NCI-H146 (cell line): ENCODE data around the gene ZNF300.
A peak's percentile ranks its signal among the peaks of the same experiment; 100 is the strongest.
"Not testable (repeated sequence)": the region's sequence is repeated elsewhere in the genome, so short reads cannot be mapped to it uniquely, and the experiment has no call there.

Experiments
- DNase-seq: peaks from one replicate; lab custom pipeline; 2025; lab: John Stamatoyannopoulos, UW

Gene ZNF300

DNA sequence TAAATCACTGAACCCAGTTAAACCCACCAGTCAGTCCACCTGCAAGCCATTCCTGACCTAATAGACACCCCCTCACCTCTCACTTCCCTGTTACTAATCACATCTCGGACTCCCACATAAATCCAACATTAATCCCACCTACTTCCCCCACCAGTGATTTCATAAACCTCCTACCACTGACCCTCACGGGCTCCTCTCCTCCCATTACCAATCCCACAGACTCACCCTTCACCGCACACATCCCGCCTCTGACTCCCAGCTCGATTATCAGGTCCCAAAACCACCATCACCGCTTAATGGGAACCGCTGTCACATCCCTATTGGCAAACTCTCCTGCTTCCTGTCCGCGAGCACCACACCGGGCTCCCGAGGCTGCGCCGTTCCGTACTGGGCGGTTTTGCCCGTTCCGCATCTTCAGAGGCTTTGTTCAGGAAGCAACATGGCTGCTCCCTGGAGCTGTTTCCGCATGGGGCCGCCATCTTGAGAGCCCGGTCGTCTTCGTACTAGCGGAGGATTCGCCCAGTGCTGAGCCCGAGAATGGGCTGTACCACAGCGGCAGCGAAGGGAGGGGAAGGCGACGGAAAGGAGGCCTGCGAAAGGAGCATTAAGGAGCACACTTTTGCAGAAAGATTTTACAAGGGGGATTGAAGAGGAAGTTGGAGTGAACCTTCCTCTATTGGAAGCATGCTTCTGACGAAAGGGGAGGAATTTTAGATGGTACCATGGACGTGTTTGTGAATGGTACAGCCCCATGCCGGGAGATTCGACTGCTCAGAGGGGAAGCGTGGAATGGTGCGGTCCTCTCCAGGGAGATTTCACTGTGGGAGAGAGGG, at the start of gene ZNF300:
Gene ZNF300 (minus strand): TSS at position 502 of the 833 bp plus-strand sequence. CDS start 1,825 bp downstream, outside the sequence.
- DNase-seq = peak; percentile 93

DNA sequence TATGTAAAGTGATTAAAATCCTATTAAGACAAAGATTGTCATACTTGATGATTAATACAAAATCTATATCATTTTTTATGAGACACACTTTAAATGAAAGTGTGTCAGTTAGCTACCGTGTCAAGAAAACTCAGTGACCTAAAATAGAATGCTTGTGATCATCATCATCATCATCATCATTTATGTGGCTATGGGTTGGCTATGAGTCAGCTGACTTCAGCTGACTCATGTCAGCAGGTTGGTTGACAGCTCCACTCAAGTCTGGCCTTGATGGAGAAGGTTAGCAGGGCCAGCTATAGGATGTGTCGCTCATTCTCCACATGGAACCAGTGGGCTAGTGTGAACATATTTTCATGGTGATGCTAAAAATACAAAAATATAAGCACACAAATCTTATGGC, 43.8 kb upstream of the ZNF300 start:
- DNase-seq = no peak

DNA sequence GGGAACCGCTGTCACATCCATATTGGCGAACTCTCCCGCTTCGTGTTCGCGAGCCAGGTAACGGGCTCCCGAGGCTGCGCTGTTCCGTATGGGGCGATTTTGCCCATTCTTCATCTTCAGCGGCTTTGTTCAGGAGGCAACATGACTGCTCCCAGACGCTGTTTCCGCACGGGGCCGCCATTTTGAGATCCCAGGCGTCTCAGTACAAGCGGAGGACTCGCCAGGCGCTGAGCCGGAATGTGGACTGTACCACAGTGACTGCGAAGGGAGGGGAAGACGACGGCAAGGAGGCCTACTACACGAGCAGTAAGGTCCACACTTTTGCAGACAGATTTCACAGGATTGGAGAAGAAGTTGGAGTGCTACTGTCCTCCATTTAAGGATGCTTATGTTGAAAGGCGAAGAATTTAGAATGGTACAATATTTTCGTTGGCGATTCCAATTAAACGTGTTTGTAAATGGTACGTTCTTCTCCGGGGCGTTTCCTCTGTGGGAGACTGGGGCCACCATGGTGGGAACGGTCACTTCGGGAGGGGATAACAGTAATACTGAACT, 41.6 kb upstream of the ZNF300 start:
- DNase-seq = peak; percentile 0

DNA sequence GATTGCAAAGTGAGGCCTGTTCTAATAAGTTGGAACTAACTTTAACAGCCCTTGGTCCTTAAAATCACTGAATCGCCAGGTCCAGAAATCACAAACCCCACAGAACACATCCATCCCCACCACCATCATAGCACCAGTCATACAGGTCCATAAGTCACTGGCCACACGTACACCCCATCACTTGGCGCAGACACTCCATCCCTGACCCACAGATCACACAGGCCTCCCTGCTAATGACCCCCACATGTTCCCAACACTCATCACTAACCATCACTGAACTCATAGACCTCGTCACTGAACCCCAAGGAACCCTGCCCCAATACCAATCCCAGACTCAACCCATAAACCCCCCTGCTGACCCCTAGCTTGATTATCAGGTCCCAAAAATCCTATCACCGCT, 41.2 kb upstream of the ZNF300 start:
- DNase-seq = no peak

DNA sequence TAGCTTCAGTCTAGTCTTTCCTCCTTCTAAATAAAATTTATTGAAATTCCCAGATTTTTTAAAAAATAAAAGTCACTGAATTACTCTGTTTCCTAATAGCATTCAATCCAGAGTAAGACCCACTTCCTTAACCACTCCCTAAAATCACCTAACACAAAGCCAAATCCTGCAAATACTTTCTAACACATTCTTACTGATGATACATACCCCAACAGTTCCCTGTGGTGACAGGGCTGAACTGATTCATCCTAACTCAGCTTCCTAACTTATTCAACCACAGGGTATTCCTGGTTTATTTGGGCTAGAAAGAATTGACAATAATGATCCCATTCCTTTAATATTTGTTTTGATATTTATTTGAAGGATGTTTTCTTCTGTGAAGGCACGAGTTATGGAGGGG, 40.7 kb upstream of the ZNF300 start:
- no peak for DNase-seq

DNA sequence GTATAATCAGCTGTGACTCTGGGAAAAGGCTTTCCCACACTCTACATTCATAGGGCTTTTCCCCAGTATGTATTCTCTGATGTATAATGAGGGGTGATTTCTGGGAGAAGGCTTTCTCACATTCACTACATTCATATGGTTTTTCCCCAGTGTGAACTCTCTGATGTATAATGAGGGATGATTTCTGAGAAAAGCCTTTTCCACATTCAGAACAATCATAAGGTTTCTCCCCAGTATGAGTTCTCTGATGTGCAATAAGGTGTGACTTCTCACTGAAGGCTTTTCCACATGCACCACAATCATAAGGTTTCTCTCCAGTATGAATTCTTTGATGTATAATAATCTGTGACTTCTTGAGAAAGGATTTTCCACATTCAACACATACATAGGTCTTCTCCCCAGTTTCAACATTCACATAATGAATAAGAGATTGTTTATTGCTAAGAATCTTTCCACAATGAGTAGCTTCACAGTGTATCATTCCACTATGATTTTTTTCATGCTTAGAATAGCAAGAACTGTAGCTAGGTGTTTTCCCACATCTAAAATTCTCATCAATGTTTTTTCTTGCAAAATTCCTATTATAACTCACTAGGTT, 26.7 kb upstream of the ZNF300 start:
- DNase-seq = no peak

DNA sequence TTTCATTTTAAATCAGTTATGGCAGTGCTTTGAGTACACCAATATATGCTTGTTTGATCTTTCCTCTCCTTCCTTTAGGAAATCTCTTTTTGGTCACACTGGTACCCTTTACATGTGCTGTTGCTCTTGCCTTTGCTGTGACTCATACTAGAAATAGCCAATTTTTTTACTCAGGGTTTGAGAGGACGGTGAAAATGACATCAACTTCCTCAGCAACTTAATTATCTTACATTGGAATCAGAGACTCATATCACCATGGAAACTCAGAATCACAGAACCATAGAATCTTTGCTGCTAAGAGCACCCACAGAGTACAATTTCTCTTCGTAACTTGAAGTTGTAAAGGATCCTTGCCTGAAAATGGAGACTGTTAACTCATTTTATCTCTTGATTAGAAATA, 13.8 kb upstream of the ZNF300 start:
- no peak for DNase-seq

DNA sequence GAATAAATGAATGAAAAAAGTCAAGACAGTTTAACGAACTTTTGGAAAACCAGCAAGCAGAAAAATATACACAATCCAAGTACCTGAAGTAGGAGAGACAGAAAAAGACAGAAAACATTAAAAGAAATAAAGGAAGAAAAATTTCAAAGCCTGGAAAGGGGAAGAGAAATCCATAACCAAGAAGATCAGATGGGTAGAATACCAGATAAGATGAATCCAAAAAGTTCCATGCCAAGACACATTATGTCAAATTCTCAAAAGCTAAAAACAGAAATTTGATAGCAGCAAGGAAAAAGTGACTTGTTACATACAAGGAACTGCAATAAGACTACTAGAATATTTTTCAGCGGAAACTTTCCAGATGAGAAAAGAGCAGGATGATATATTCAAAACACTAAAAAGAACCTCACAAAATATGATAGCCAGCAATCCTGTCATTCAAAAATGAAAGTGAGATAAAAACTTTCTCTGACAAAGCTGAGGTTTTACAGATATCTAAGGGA, 7.6 kb upstream of the ZNF300 start:
- DNase-seq = no peak

DNA sequence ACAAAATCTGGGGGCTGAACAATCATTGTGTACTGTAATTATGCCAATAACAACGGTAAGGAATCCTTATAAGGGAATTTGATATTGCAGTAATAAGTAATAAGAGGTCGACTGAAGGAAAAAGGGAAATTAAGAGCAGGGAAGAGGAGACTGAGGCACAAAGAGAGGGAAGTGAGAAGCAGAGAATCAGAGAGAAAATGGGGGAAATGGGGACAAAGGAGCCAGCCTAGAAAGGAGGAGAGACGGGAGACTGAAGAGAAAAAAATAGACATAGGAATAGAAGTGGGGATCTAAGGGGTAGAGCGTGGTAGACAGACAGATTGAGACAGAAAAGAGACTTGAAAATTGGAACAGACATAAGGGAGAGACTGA, 518 bp upstream of the ZNF300 start:
- DNase-seq = no peak

DNA sequence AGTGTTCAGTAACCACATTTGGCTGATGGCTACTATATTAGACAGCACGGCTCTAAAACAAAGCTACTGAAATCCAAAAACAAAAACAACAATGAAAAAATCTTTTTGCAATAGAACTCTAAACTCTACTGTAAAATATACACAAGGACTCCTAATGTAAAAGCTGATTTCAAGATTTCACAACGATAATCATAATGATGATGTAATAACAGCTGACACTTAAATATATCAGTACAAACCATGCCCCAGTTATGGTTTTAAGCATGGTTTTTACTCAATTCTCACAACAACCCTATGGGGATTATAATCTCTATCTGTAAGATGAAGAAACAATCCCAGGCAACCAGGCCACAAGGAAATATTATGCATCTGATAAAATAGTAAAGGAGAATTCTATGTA, 3.3 kb downstream of the ZNF300 start:
- no peak for DNase-seq

DNA sequence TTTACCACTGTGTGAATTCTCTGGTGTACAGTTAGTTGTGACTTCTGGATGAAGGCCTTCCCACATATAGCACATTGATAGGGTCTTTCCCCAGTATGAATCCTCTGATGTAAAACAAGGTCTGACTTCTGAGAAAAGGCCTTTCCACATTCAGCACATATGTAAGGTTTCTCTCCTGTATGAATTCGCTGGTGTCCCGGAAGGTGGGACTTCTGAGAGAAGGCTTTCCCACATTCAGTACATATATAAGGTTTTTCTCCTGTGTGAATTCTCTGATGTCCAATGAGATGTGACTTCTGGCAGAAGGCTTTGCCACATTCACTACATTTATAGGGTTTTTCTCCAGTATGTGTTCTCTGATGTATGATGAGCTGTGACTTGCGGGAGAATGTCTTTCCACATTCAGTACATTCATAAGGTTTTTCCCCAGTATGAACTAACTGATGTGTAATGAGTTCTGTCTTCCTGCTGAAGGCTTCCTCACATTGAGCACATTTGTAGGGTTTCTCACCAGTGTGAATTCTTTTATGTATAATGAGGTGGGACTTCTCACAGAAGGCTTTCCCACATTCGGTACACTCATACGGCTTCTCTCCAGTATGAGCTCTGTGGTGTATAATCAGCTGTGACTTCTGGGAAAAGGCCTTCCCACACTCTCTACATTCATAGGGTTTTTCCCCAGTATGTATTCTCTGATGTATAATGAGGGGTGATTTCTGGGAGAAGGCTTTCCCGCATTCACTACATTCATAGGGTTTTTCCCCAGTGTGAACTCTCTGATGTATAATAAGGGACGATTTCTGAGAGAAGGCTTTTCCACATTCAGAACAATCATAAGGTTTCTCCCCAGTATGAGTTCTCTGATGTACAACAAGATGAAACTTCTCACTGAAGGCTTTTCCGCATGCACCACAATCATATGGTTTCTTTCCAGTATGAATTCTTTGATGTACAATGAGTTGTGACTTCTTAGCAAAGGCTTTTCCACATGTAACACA, 9.1 kb downstream of the ZNF300 start:
- no peak for DNase-seq

DNA sequence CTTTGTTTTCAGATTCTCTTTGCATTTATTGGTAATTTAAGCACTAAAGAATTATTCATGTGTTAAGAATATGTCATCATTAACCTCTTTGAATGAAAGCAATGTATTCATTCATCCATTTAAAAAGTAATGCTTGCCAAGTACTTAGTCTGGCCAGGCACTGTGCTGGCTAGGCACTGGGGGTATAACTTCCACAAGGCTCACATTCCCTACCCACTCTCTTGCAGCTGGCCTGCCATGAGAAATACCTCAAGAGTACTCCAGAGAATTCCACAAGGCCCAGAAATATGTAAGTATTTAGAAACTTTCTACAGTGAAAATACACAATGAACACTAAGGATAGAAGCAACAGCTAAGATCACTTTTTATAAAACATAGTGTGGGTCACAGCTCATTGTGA, 25.4 kb downstream of the ZNF300 start:
- no peak for DNase-seq

DNA sequence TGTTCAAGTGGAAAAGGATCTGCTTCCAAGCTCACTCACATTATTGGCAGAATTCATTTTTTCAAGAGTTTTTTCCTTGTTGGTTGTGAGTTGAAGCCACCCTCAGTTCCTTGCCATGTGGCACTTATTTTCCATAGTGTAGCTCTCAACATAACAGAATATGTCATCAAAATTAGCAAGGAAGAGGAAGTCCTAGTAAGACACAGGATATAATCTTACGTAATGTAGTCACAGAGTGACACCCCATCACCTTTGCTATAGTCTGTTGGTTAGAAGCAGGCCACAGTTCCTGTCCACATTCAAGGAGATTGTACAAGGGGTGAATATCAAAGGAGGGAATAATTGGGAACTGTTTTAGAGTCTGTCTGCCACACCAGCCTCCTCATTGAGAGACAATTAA, 42.7 kb downstream of the ZNF300 start:
- DNase-seq = no peak

DNA sequence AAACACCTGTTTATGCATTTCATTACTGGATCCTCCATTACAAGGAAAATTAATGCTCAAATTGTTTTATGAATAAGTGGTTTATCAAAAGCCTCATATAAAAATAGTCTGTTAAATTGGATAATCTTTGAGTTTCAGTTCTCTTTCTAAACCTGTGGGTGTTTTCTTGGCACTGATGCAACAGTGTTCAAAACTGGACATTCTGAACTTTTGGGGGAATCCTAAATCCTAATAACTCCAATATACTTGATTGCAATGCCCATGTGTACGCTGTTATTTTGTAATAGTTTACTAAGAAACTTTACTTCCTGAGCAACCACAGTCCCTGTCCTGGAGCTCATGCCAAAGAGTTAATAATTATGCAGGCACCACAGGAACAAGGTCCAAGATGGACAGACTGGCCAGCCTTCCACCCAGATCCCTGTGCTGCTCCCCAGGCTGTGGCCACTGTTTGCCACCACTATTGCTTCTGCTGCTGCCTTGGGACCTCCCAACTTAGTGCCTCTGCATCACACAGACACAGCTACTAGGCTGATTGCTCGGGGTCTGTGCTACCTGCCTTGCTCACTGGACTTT, 44.4 kb downstream of the ZNF300 start:
- no peak for DNase-seq

DNA sequence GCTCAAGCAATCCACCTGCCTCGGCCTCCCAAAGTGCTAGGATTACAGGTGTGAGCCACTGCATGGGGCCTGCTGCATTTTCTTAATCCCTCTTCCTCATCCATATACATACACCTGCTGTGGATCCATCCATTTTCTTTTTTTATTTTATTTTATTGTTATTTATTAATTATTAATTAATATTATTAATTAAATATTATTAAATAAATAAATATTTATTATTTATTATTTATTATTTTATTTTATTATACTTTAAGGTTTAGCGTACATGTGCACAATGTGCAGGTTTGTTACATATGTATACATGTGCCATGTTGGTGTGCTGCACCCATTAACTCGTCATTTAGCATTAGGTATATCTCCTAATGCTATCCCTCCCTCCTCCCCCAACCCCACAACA, 48.1 kb downstream of the ZNF300 start:
- DNase-seq = not testable (repeated sequence)

DNA sequence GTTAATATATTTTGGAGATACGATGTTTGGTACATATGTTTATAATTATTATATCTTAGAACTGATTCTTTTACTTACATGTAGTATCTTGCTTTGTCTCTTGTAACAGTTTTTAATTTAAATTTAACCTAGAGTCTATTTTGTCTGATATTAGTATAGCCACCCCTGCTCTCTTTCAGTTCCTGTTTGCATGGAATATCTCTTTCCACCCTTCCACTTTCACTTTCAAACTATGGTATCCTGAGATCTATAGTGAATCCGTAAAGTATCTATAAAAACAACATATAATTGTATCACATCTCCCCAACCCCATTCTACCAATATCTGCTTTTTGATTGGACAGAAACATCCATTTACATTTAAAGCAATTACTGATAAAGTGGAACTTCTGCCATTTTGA, 51.2 kb downstream of the ZNF300 start:
- no peak for DNase-seq

DNA sequence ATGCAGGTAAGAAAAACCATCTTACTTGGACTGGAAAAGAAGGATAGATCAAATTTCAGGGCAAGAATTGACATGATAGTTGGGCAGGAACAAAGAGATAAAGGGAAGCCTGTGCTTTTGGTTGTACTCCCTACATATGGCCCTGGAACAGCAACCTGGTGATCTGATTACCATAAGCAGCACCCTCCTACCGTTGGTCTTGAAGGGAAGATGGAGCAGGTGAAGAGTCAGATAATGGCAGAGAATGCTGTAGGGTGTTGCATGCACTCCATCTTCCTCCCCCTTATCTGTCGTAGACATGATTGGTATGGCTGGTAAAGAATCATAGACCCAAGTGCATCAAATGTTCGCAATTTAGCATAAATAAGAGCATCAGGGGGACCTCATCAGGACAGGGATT, 53.7 kb downstream of the ZNF300 start:
- no peak for DNase-seq

DNA sequence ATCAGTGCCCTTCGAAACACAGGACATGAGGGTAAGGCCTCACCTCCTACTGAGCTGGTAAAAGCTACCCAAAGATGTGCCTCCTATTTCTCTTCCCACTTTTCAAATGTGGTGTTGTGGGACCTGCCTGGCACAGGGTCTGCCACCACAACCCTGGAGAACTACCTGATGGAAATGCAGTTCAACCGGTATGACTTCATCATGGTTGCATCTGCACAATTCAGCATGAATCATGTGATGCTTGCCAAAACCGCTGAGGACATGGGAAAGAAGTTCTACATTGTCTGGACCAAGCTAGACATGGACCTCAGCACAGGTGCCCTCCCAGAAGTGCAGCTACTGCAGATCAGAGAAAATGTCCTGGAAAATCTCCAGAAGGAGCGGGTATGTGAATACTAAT, 56.5 kb downstream of the ZNF300 start:
- DNase-seq = no peak

DNA sequence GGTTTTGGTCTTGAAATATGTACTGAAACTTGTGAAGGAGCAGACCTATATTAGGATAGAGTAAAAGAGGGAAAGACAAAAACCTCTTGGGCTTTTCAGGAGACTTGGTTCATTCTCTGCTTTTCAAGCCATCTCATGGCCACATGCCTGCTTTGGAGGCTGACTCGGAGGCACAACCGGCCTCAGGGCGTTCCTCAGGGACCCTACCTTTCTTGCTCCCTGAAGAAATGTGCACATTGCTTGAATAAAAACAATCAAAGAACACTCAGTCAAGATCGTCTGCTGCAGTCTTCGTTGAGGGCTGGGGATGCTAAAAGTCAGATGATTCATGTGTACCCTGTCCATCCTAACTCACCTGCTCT, 57.5 kb downstream of the ZNF300 start:
- DNase-seq = no peak

DNA sequence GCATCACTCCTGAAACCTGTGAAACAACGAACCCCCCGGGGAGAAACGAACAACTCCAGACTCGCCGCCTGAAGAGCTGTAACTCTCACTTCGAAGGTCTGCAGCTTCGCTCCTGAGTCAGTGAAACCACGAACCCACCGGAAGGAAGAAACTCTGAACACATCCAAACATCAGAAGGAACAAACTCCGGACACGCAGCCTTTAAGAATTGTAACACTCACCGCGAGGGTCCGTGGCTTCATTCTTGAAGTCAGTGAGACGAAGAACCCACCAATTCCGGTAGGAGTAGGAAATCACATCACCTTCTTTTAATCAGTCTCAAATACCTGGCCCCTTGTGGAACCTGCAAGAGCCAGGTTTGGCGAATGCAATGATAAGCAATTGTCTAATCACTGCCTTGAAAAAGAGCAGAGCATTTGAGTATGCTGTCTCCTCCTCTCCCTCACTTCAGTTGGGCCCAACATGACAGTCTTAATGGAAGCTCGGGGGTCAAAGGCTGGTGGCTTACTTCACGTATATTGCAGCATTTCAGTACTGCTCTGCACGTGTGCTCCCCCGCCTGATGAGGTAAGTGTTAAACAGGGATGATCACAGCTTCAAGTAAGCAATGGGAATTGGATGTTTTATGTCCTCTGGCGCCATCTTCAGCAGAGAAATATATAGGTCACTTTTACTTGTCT, 58.0 kb downstream of the ZNF300 start:
- peak; percentile 73 for DNase-seq

DNA sequence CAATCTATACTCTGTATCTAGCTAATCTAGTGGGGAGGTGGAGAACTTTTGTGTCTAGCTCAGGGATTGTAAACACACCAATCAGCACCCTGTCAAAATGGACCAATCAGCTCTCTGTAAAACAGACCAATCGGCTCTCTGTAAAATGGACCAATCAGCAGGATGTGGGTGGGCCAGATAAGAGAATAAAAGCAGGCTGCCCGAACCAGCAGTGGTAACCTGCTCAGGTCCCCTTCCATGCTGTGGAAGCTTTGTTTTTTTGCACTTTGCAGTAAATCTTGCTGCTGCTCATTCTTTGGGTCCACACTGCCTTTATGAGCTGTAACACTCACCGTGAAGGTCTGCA, 58.5 kb downstream of the ZNF300 start, which contains the start of gene IRGM:
Gene IRGM (plus strand): TSS at position 214 of the 346 bp plus-strand sequence. CDS start 1,603 bp downstream, outside the sequence.
- DNase-seq = not testable (repeated sequence)
